ENCODE data around the gene TRAM2.

DNA sequence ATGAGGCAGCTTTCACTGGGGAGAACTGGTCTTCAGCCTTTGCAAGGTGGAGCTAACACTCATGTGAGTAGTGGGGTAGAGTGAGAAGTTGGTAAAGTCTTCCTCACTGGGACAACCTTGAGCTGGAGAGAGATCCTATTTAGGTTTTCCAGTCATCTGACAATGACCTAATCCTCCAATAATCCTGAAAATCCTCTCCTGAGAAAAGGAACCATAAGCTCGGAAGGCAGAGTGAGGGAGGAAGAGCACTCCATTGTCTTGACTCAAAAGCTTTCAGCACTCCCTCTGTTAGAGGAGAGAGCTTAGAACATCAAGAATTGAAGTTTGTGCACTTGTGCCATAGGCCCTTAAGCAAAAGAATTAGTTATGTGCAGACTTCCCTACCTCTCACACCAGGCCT is 77.8 kb downstream of the TRAM2 start:
- no peak for TF ChIP-seq CTCF (IDR thresholded peaks at IDR 0.05)
- TF ChIP-seq POLR2A (IDR thresholded peaks at IDR 0.05): no peak
